ENCODE results near the gene GABRD.

- no peak for TF ChIP-seq SUZ12 (IDR thresholded peaks at IDR 0.05; ENCODE audit: extremely low read depth, insufficient read depth, insufficient read length)
- no peak for TF ChIP-seq ZNF274 (IDR thresholded peaks at IDR 0.05; ENCODE audit: low read depth, low read length)
Measured at GRCh38 chr1:2029561-2029960, 10.4 kb downstream of the GABRD start.

Data from NT2/D1 (cell line).